ENCODE results near the gene TMEM63C.

TMEM63C gene

GRCh38 chr14:77221241-77221871 lies 39.8 kb downstream of the TMEM63C start:
- no peaks in the 10 kb centered on the region for H3K36me3 ChIP-seq (replicated peaks; ENCODE audit: insufficient read depth, low read length)
- H3K27me3 ChIP-seq (replicated peaks; ENCODE audit: insufficient read depth, low read length), result no peaks in the 10 kb centered on the region
- H3K9me3 ChIP-seq (replicated peaks; ENCODE audit: insufficient read depth, low read length), result no peaks in the 10 kb centered on the region
- H3K79me2 ChIP-seq (ENCODE audit: low read length), result no peaks in the 10 kb centered on the region
- H2AFZ ChIP-seq (ENCODE audit: low read length), result no peak overlapping the region
- no peak overlapping the region for H3K9ac ChIP-seq (ENCODE audit: low read length)
- no peaks in the 10 kb centered on the region for H3F3A ChIP-seq (ENCODE audit: insufficient read depth, low read length)
- H3K27ac ChIP-seq (ENCODE audit: low read length), result no peak overlapping the region
- no peaks in the 10 kb centered on the region for H4K20me1 ChIP-seq (ENCODE audit: insufficient read depth, low read length)
- no peak overlapping the region for H3K4me3 ChIP-seq (ENCODE audit: low read length)
- no peaks in the 10 kb centered on the region for H3K9me2 ChIP-seq (replicated peaks; ENCODE audit: insufficient read depth, low read length)
- no peak overlapping the region for H3K4me2 ChIP-seq (ENCODE audit: low read depth, low read length)
- DNase-seq, result no peak
- H3K4me1 ChIP-seq (ENCODE audit: low read length), result no peaks in the 10 kb centered on the region
- TF ChIP-seq EZH2phosphoT487 (IDR thresholded peaks at IDR 0.05; ENCODE audit: low read length) (no peak), CTCF (IDR thresholded peaks at IDR 0.05; ENCODE audit: low read length) (no peak), EZH2 (optimal IDR thresholded peaks at IDR 0.05; ENCODE audit: low read depth, low read length) (no peak)

- Histone ChIP-seq H3K4me1 (ENCODE audit: low read length) (no peaks in the 10 kb centered on the region), H3K27ac (ENCODE audit: low read length) (no peak overlapping the region), H3K4me3 (ENCODE audit: low read length) (no peak overlapping the region), H3K79me2 (ENCODE audit: low read length) (no peaks in the 10 kb centered on the region), H3F3A (ENCODE audit: insufficient read depth, low read length) (no peaks in the 10 kb centered on the region), H3K36me3 (replicated peaks; ENCODE audit: insufficient read depth, low read length) (no peaks in the 10 kb centered on the region), H3K9ac (ENCODE audit: low read length) (no peak overlapping the region), H2AFZ (ENCODE audit: low read length) (no peak overlapping the region), H3K9me2 (replicated peaks; ENCODE audit: insufficient read depth, low read length) (no peaks in the 10 kb centered on the region), H3K4me2 (ENCODE audit: low read depth, low read length) (no peak overlapping the region), H3K27me3 (replicated peaks; ENCODE audit: insufficient read depth, low read length) (no peaks in the 10 kb centered on the region), H4K20me1 (ENCODE audit: insufficient read depth, low read length) (no peaks in the 10 kb centered on the region), H3K9me3 (replicated peaks; ENCODE audit: insufficient read depth, low read length) (no peaks in the 10 kb centered on the region)
- TF ChIP-seq EZH2 (optimal IDR thresholded peaks at IDR 0.05; ENCODE audit: low read depth, low read length) (no peak), CTCF (IDR thresholded peaks at IDR 0.05; ENCODE audit: low read length) (no peak), EZH2phosphoT487 (IDR thresholded peaks at IDR 0.05; ENCODE audit: low read length) (no peak)
- DNase-seq, result no peak
Observed at GRCh38 chr14:77222546-77223225, 41.1 kb downstream of the TMEM63C start.

- Histone ChIP-seq H4K20me1 (ENCODE audit: insufficient read depth, low read length) (no peaks in the 10 kb centered on the region), H3K27ac (ENCODE audit: low read length) (no peak overlapping the region), H3K4me1 (ENCODE audit: low read length) (no peaks in the 10 kb centered on the region), H3K4me2 (ENCODE audit: low read depth, low read length) (no peak overlapping the region), H3F3A (ENCODE audit: insufficient read depth, low read length) (no peaks in the 10 kb centered on the region), H3K27me3 (replicated peaks; ENCODE audit: insufficient read depth, low read length) (no peaks in the 10 kb centered on the region), H3K9ac (ENCODE audit: low read length) (no peak overlapping the region), H3K36me3 (replicated peaks; ENCODE audit: insufficient read depth, low read length) (no peaks in the 10 kb centered on the region), H3K4me3 (ENCODE audit: low read length) (no peak overlapping the region), H3K9me3 (replicated peaks; ENCODE audit: insufficient read depth, low read length) (no peaks in the 10 kb centered on the region), H3K79me2 (ENCODE audit: low read length) (no peaks in the 10 kb centered on the region), H3K9me2 (replicated peaks; ENCODE audit: insufficient read depth, low read length) (no peaks in the 10 kb centered on the region), H2AFZ (ENCODE audit: low read length) (no peak overlapping the region)
- DNase-seq, result no peak
- no peak for TF ChIP-seq EZH2 (optimal IDR thresholded peaks at IDR 0.05; ENCODE audit: low read depth, low read length)
- no peak for TF ChIP-seq EZH2phosphoT487 (IDR thresholded peaks at IDR 0.05; ENCODE audit: low read length)
- TF ChIP-seq CTCF (IDR thresholded peaks at IDR 0.05; ENCODE audit: low read length), result no peak
Observed at GRCh38 chr14:77224212-77224611, 42.6 kb downstream of the TMEM63C start.

Measured in MM.1S (cell line).